ENCODE results near the gene ZNF432. TPM values are rescaled to one million over a fixed set of nuclear protein-coding genes. Genes with fewer than 3 reads are reported as not detected.
A peak's percentile ranks its signal among the peaks of the same experiment; 100 is the strongest.

Gene ZNF432
- total RNA-seq, 1 donor from 2014 or later: 18.1 TPM

- no peak for DNase-seq
- no peak for ATAC-seq (ENCODE audit: low read depth)
- H3K27ac Mint-ChIP-seq: no peak overlapping the region
- CTCF ChIA-PET: no interaction called here
- no peaks in the 10 kb centered on the region for H3K27me3 Mint-ChIP-seq
- peaks cover 48% of the 10 kb centered on the region for H3K9me3 Mint-ChIP-seq
- H3K36me3 Mint-ChIP-seq (ENCODE audit: low read depth): peaks cover 76% of the 10 kb centered on the region
- H3K4me3 Mint-ChIP-seq: no peak overlapping the region
- POLR2A ChIA-PET: no interaction called here
- intact Hi-C loops (cut with micrococcal nuclease): no loop called here
- no peaks in the 10 kb centered on the region for H3K4me1 Mint-ChIP-seq
- no peak for TF ChIP-seq CTCF (IDR thresholded peaks at IDR 0.05)
Observed at GRCh38 chr19:51994048-51994644, 54.5 kb downstream of the ZNF432 start.

GRCh38 chr19:51993422-51993821 lies 55.2 kb downstream of the ZNF432 start:
- DNase-seq (no peak), ATAC-seq (ENCODE audit: low read depth) (no peak)
- intact Hi-C loops (cut with micrococcal nuclease): no loop called here
- Mint-ChIP-seq H3K27ac (no peak overlapping the region), H3K4me3 (no peak overlapping the region), H3K9me3 (peaks cover 54% of the 10 kb centered on the region), H3K4me1 (no peaks in the 10 kb centered on the region), H3K27me3 (no peaks in the 10 kb centered on the region), H3K36me3 (ENCODE audit: low read depth) (peaks cover 73% of the 10 kb centered on the region)
- no peak for TF ChIP-seq CTCF (IDR thresholded peaks at IDR 0.05)
- POLR2A ChIA-PET: no interaction called here
- CTCF ChIA-PET: no interaction called here

GRCh38 chr19:51986309-51987291 lies 62.0 kb downstream of the ZNF432 start, which contains the start of gene ZNF350:
ZNF350 (minus strand) TSS chr19:51986840; CDS start chr19:51974360, 12,480 bp downstream.
- ATAC-seq (ENCODE audit: low read depth) (peak; percentile 98), DNase-seq (peak; percentile 72)
- TF ChIP-seq CTCF (IDR thresholded peaks at IDR 0.05): no peak
- Mint-ChIP-seq H3K4me1 (peaks cover 20% of the 10 kb centered on the region), H3K27ac (peak within 1 kb of the TSS; percentile 93), H3K36me3 (ENCODE audit: low read depth) (peaks cover 60% of the 10 kb centered on the region), H3K4me3 (peak within 1 kb of the TSS; percentile 97), H3K27me3 (no peaks in the 10 kb centered on the region), H3K9me3 (peaks cover 36% of the 10 kb centered on the region)
- POLR2A ChIA-PET: interaction anchor here (1.0 kb wide), 1 partner anchor 62 kb away, joined by 3 read pairs; the partner anchor contains the start of gene ZNF432
- CTCF ChIA-PET: no interaction called here
- intact Hi-C loops (cut with micrococcal nuclease): loop anchor here (1.0 to 10.0 kb wide), 8 partner anchors 22 to 1534 kb away; partner anchors contain the start of genes ZNF528, ZNF577, ZNF613 and ZNF614

GRCh38 chr19:51983361-51983760 lies 65.3 kb downstream of the ZNF432 start:
- ChIA-PET CTCF (no interaction called here), POLR2A (no interaction called here)
- no peak for TF ChIP-seq CTCF (IDR thresholded peaks at IDR 0.05)
- ATAC-seq (ENCODE audit: low read depth) (no peak), DNase-seq (no peak)
- Mint-ChIP-seq H3K9me3 (peaks cover 35% of the 10 kb centered on the region), H3K27me3 (no peaks in the 10 kb centered on the region), H3K4me1 (peaks cover 20% of the 10 kb centered on the region), H3K4me3 (no peak overlapping the region), H3K27ac (no peak overlapping the region), H3K36me3 (ENCODE audit: low read depth) (peaks cover 78% of the 10 kb centered on the region)
- intact Hi-C loops (cut with micrococcal nuclease): loop anchor here (10.0 kb wide), 1 partner anchor 411 kb away; the partner anchor contains the start of gene ZNF528

Other genes starting within 250 kb of the ZNF432 start
- gene ZNF577, start 160.9 kb downstream of the ZNF432 start, total RNA-seq: 13.2 and 13.9 TPM in 2 replicates
- 21.9 and 27.4 TPM in 2 replicates for gene ZNF649, start 143.8 kb downstream of the ZNF432 start, total RNA-seq
- 7.7 and 7.8 TPM in 2 replicates for gene ZNF613, start 121.4 kb downstream of the ZNF432 start, total RNA-seq
- gene ZNF350, start 62.0 kb downstream of the ZNF432 start, total RNA-seq: 32.2 and 35.2 TPM in 2 replicates
- 9.1 and 13.5 TPM in 2 replicates for gene ZNF615, start 40.6 kb downstream of the ZNF432 start, total RNA-seq
- gene ZNF614, start 20.5 kb downstream of the ZNF432 start, total RNA-seq: 14.0 and 14.3 TPM in 2 replicates
- gene ZNF841, start 46.9 kb upstream of the ZNF432 start, total RNA-seq: 34.7 and 42.7 TPM in 2 replicates
- gene ZNF616, start 91.1 kb upstream of the ZNF432 start, total RNA-seq: 7.3 and 7.4 TPM in 2 replicates
- gene ZNF836, start 122.8 kb upstream of the ZNF432 start, total RNA-seq: 27.4 and 28.0 TPM in 2 replicates
- 244 and 245 TPM in 2 replicates for gene PPP2R1A, start 141.2 kb upstream of the ZNF432 start, total RNA-seq
- 33.0 and 35.0 TPM in 2 replicates for gene ZNF766, start 220.7 kb upstream of the ZNF432 start, total RNA-seq
- gene ZNF480, start 248.3 kb upstream of the ZNF432 start, total RNA-seq: 24.0 and 25.5 TPM in 2 replicates

Data from activated B cell treated with CpG ODN at 0.5 μM for 24 hours (primary cell).